C4-2B (cell line): Measurements from ENCODE around the gene ADARB2.
"Not testable (repeated sequence)": the region's sequence is repeated elsewhere in the genome, so short reads cannot be mapped to it uniquely, and the experiment has no call there.

Experiments used
- CTCF ChIP-seq: fragments of 450-650 bp; conservative IDR thresholded peaks from 2 replicates; pipeline ENCODE4 v1.5.1; 2017; ENCODE audit warnings: mild to moderate bottlenecking
- ZFX ChIP-seq: fragments of 450-650 bp; IDR thresholded peaks from 2 replicates; pipeline ENCODE4 v1.6.1; 2017

- TF ChIP-seq CTCF, ZFX: not testable (repeated sequence)
Observed at GRCh38 chr10:1158536-1158935, 578.8 kb downstream of the ADARB2 start.
